Mesenchymal stem cell (in vitro differentiated cells and primary cell): ENCODE measurements around the gene EIF4H.
"Not testable (repeated sequence)": the region's sequence is repeated elsewhere in the genome, so short reads cannot be mapped to it uniquely, and the experiment has no call there.

ENCODE experiments used
- DNase-seq: peaks from one replicate; pipeline ENCODE4 v3.0.0-alpha.2; 2013
- H2AFZ ChIP-seq: one replicate; pipeline ENCODE4 v1.6.1; 2013; ENCODE audit warnings: low read depth, mild to moderate bottlenecking, control low read depth, inconsistent platforms, low read length, moderate library complexity
- H2AK5ac ChIP-seq: 2 replicates; pipeline ENCODE4 v1.6.1; 2013; ENCODE audit warnings: low read length, moderate library complexity, mild to moderate bottlenecking, inconsistent platforms; ENCODE audit not compliant: severe bottlenecking
- H2BK120ac ChIP-seq: one replicate; pipeline ENCODE4 v1.6.1; 2013; ENCODE audit warnings: low read depth, mild to moderate bottlenecking, inconsistent platforms, low read length, moderate library complexity
- H2BK12ac ChIP-seq, 2 experiments: one replicate each; pipeline ENCODE4 v1.6.1; 2013; ENCODE audit warnings: inconsistent platforms in 2 of 2, low read length in 2 of 2, mild to moderate bottlenecking in 2 of 2, moderate library complexity in 2 of 2, control low read depth in 1 of 2
- H2BK15ac ChIP-seq: one replicate; pipeline ENCODE4 v1.6.1; 2013; ENCODE audit warnings: mild to moderate bottlenecking, low read depth, inconsistent platforms; ENCODE audit not compliant: poor library complexity, severe bottlenecking
- H2BK5ac ChIP-seq: 2 replicates; pipeline ENCODE4 v1.6.1; 2013; ENCODE audit warnings: low read depth, mild to moderate bottlenecking, low read length, control low read depth, inconsistent platforms; ENCODE audit not compliant: poor library complexity, severe bottlenecking
- H3K14ac ChIP-seq, 2 experiments: one replicate each; pipeline ENCODE4 v1.6.1; 2013; ENCODE audit warnings: inconsistent platforms in 2 of 2, low read length in 2 of 2, control low read depth in 1 of 2, mild to moderate bottlenecking in 1 of 2, moderate library complexity in 1 of 2
- H3K18ac ChIP-seq, 2 experiments: one replicate each; pipeline ENCODE4 v1.6.1; 2013; ENCODE audit warnings: inconsistent platforms in 2 of 2, low read length in 2 of 2, control low read depth in 1 of 2, low read depth in 1 of 2, mild to moderate bottlenecking in 1 of 2
- H3K23ac ChIP-seq, 2 experiments: one replicate each; pipeline ENCODE4 v1.6.1; 2013; ENCODE audit warnings: inconsistent platforms in 2 of 2, low read length in 2 of 2, mild to moderate bottlenecking in 2 of 2, moderate library complexity in 2 of 2, control low read depth in 1 of 2
- H3K27ac ChIP-seq: 2 replicates; pipeline ENCODE4 v1.5.1; 2013; ENCODE audit warnings: mild to moderate bottlenecking, moderate library complexity, low read length, control low read depth, inconsistent platforms; ENCODE audit not compliant: poor library complexity, severe bottlenecking
- H3K27me3 ChIP-seq, 2 experiments: 2 replicates each; pipeline versions ENCODE4 v1.6.1 to v1.7.0; 2013; ENCODE audit warnings: low read length in 2 of 2, mild to moderate bottlenecking in 2 of 2, moderate library complexity in 2 of 2, control low read depth in 1 of 2, inconsistent platforms in 1 of 2; ENCODE audit not compliant: control insufficient read depth in 1 of 2, insufficient read depth in 1 of 2
- H3K36me3 ChIP-seq, 2 experiments: 2 replicates each; pipeline versions ENCODE4 v1.6.1 to v1.7.0; 2013; ENCODE audit warnings: low read length in 2 of 2, control low read depth in 1 of 2, inconsistent platforms in 1 of 2, low read depth in 1 of 2, mild to moderate bottlenecking in 1 of 2; ENCODE audit not compliant: insufficient read depth in 2 of 2, control insufficient read depth in 1 of 2
- H3K4ac ChIP-seq, 2 experiments: one replicate each; pipeline ENCODE4 v1.6.1; 2013; ENCODE audit warnings: inconsistent platforms in 2 of 2, low read length in 2 of 2, mild to moderate bottlenecking in 2 of 2, moderate library complexity in 2 of 2, control low read depth in 1 of 2, low read depth in 1 of 2
- H3K4me1 ChIP-seq: 2 replicates; pipeline ENCODE4 v1.6.1; 2013; ENCODE audit warnings: low read depth, low read length, control low read depth; ENCODE audit not compliant: control insufficient read depth, insufficient read depth
- H3K4me2 ChIP-seq: 2 replicates; pipeline ENCODE4 v1.6.1; 2013; ENCODE audit warnings: low read length, mild to moderate bottlenecking, inconsistent platforms; ENCODE audit not compliant: poor library complexity, severe bottlenecking
- H3K4me3 ChIP-seq, 2 experiments: 2 replicates each; pipeline versions ENCODE4 v1.5.1 to v1.7.0; 2013; ENCODE audit warnings: low read length in 2 of 2, mild to moderate bottlenecking in 2 of 2, control low read depth in 1 of 2, low read depth in 1 of 2; ENCODE audit not compliant: insufficient read depth in 1 of 2
- H3K79me1 ChIP-seq: replicated peaks from 2 replicates; pipeline ENCODE4 v1.6.1; 2013; ENCODE audit warnings: mild to moderate bottlenecking, control low read depth, low read length, inconsistent platforms; ENCODE audit not compliant: poor library complexity, severe bottlenecking
- H3K9ac ChIP-seq: 2 replicates; pipeline ENCODE4 v1.7.0; 2013; ENCODE audit warnings: mild to moderate bottlenecking, low read length, moderate library complexity
- H3K9me3 ChIP-seq: 2 replicates; pipeline ENCODE4 v1.7.0; 2013; ENCODE audit warnings: mild to moderate bottlenecking, low read length; ENCODE audit not compliant: control insufficient read depth
- H4K8ac ChIP-seq: one replicate; pipeline ENCODE4 v1.6.1; 2013; ENCODE audit warnings: inconsistent platforms, mild to moderate bottlenecking, low read length, moderate library complexity
- H4K91ac ChIP-seq: one replicate; pipeline ENCODE4 v1.6.1; 2013; ENCODE audit warnings: mild to moderate bottlenecking, low read length, inconsistent platforms
- WGBS: methylation state at CpG from one replicate; pipeline ENCODE4 v1.1.7; 2013; ENCODE audit warnings: mixed read lengths; 5-methylcytosine and 5-hydroxymethylcytosine counted together

Gene EIF4H

GRCh38 chr7:74165867-74166593, 8.1 kb upstream of the EIF4H start:
- Histone ChIP-seq H3K23ac (no peak overlapping the region), H3K4me2 (no peak overlapping the region), H4K91ac (no peak overlapping the region), H3K79me1 (no peaks in the 10 kb centered on the region), H4K8ac (no peak overlapping the region), H3K9me3 (no peaks in the 10 kb centered on the region), H2BK15ac (no peak overlapping the region), H3K4me1 (no peaks in the 10 kb centered on the region), H3K4ac (no peak overlapping the region), H2AFZ (no peak overlapping the region), H2BK12ac (no peak overlapping the region), H3K14ac (no peak overlapping the region), H3K9ac (no peak overlapping the region), H3K18ac (no peak overlapping the region), H2BK5ac (no peak overlapping the region), H3K27ac (no peak overlapping the region), H2AK5ac (no peak overlapping the region), H3K27me3 (no peaks in the 10 kb centered on the region), H3K36me3 (no peaks in the 10 kb centered on the region), H2BK120ac (no peak overlapping the region), H3K4me3 (no peak overlapping the region)
- 97% methylated on average over 15 of the region's 15 CpGs for WGBS
- no peak for DNase-seq

- 100% methylated on average over 6 of the region's 6 CpGs for WGBS
- H3K9me3 ChIP-seq, H4K91ac ChIP-seq, H3K36me3 ChIP-seq, H2AFZ ChIP-seq, H2BK12ac ChIP-seq, H3K4me3 ChIP-seq, H3K9ac ChIP-seq, H4K8ac ChIP-seq, H3K14ac ChIP-seq, H3K79me1 ChIP-seq, H3K27ac ChIP-seq, H2BK5ac ChIP-seq, H2BK15ac ChIP-seq, H2AK5ac ChIP-seq, H3K23ac ChIP-seq, H2BK120ac ChIP-seq, H3K4ac ChIP-seq, H3K4me1 ChIP-seq, H3K4me2 ChIP-seq, DNase-seq, H3K27me3 ChIP-seq, H3K18ac ChIP-seq: not testable (repeated sequence)
Measured at GRCh38 chr7:74167324-74167723, 6.8 kb upstream of the EIF4H start.

GRCh38 chr7:74173074-74173473, 1.1 kb upstream of the EIF4H start:
- H3K4me1 ChIP-seq = peaks cover 5% of the 10 kb centered on the region
- H3K9me3 ChIP-seq = no peaks in the 10 kb centered on the region
- no peak overlapping the region for H3K27ac ChIP-seq
- H3K23ac ChIP-seq = no peak overlapping the region
- no peak overlapping the region for H2BK120ac ChIP-seq
- H3K18ac ChIP-seq = no peak overlapping the region
- WGBS = 68% methylated on average over 7 of the region's 14 CpGs
- DNase-seq = no peak
- H2AK5ac ChIP-seq = no peak overlapping the region
- peak overlapping the region in 1 of 2 experiments; percentile 54 for H3K4ac ChIP-seq
- no peaks in the 10 kb centered on the region for H3K27me3 ChIP-seq
- H2AFZ ChIP-seq = no peak overlapping the region
- H2BK15ac ChIP-seq = no peak overlapping the region
- H3K9ac ChIP-seq = peak overlapping the region; percentile 94
- H4K91ac ChIP-seq = no peak overlapping the region
- no peak overlapping the region for H3K14ac ChIP-seq
- H2BK12ac ChIP-seq = peak overlapping the region in 1 of 2 experiments; percentile 47
- H3K36me3 ChIP-seq = peaks cover 3 to 16% of the 10 kb centered on the region in 2 experiments
- no peak overlapping the region for H2BK5ac ChIP-seq
- no peak overlapping the region for H3K4me2 ChIP-seq
- H4K8ac ChIP-seq = peak overlapping the region; percentile 21
- H3K4me3 ChIP-seq = peak overlapping the region in 1 of 2 experiments; percentile 93
- peaks cover 4% of the 10 kb centered on the region for H3K79me1 ChIP-seq

GRCh38 chr7:74173491-74173865, 678 bp upstream of the EIF4H start:
- 30% methylated on average over 11 of the region's 11 CpGs for WGBS
- Histone ChIP-seq H3K4me2 (peak overlapping the region; percentile 79), H3K27me3 (no peaks in the 10 kb centered on the region), H3K9me3 (no peaks in the 10 kb centered on the region), H2BK5ac (no peak overlapping the region), H2AFZ (peak overlapping the region; percentile 91), H2BK15ac (no peak overlapping the region), H3K14ac (peak overlapping the region in 1 of 2 experiments; percentile 57), H3K4me3 (peak overlapping the region; percentile 89 to 93), H3K18ac (peak overlapping the region; percentile 82 to 92), H4K91ac (peak overlapping the region; percentile 91), H2BK12ac (peak overlapping the region; percentile 11 to 88), H3K36me3 (peaks cover 4 to 17% of the 10 kb centered on the region in 2 experiments), H3K9ac (peak overlapping the region; percentile 94), H3K79me1 (peaks cover 4% of the 10 kb centered on the region), H2BK120ac (peak overlapping the region; percentile 74), H3K4me1 (peaks cover 5% of the 10 kb centered on the region), H2AK5ac (peak overlapping the region; percentile 57), H3K4ac (peak overlapping the region; percentile 76 to 100), H3K27ac (peak overlapping the region; percentile 39), H3K23ac (peak overlapping the region in 1 of 2 experiments; percentile 57), H4K8ac (peak overlapping the region; percentile 98)
- DNase-seq = no peak
